Lower leg skin (tissue), 3 donors: ENCODE measurements around the gene ITSN1.

Experiments
- CTCF ChIP-seq, 3 donors: fragments of 450-650 bp; IDR thresholded peaks; one replicate each; pipeline ENCODE4 v1.5.1; 2016; ENCODE audit warnings: antibody characterized with exemption in 3 of 3, mild to moderate bottlenecking in 3 of 3, moderate library complexity in 2 of 3
- POLR2A ChIP-seq, 2 donors: fragments of 450-650 bp; IDR thresholded peaks; one replicate each; pipeline ENCODE4 v1.6.1; 2016 to 2017; ENCODE audit warnings: antibody characterized with exemption in 2 of 2, mild to moderate bottlenecking in 1 of 2, moderate library complexity in 1 of 2

GRCh38 chr21:33884376-33885171, 242.3 kb downstream of the ITSN1 start:
- TF ChIP-seq CTCF (IDR thresholded peaks at IDR 0.05) (no peak), POLR2A (IDR thresholded peaks at IDR 0.05) (no peak)
